ENCODE data around the gene GTF2H2.
"Not testable (repeated sequence)": the region's sequence is repeated elsewhere in the genome, so short reads cannot be mapped to it uniquely, and the experiment has no call there.

The GTF2H2 gene

GRCh38 chr5:71031046-71031776, 36.3 kb downstream of the GTF2H2 start:
- H3K4me1 Mint-ChIP-seq, DNase-seq, H3K9me3 Mint-ChIP-seq, ATAC-seq, H3K27ac Mint-ChIP-seq, H3K27me3 Mint-ChIP-seq, H3K4me3 Mint-ChIP-seq: not testable (repeated sequence)

- DNase-seq, H3K27me3 Mint-ChIP-seq, H3K4me3 Mint-ChIP-seq, H3K27ac Mint-ChIP-seq, H3K9me3 Mint-ChIP-seq, H3K4me1 Mint-ChIP-seq, ATAC-seq: not testable (repeated sequence)
Measured at GRCh38 chr5:71025289-71025953, 42.1 kb downstream of the GTF2H2 start, which contains the start of gene NAIP. Gene NAIP, minus strand, starts transcription at chr5:71025339. Its CDS starts 12,424 bp downstream, at chr5:71012915.

GRCh38 chr5:71020643-71021042, 46.8 kb downstream of the GTF2H2 start:
- H3K27me3 Mint-ChIP-seq, DNase-seq, ATAC-seq, H3K4me1 Mint-ChIP-seq, H3K4me3 Mint-ChIP-seq, H3K9me3 Mint-ChIP-seq, H3K27ac Mint-ChIP-seq: not testable (repeated sequence)

- not testable (repeated sequence) for H3K27ac Mint-ChIP-seq, DNase-seq, H3K4me1 Mint-ChIP-seq, H3K4me3 Mint-ChIP-seq, H3K27me3 Mint-ChIP-seq, ATAC-seq, H3K9me3 Mint-ChIP-seq
Measured at GRCh38 chr5:71018376-71019005, 49.0 kb downstream of the GTF2H2 start.

GRCh38 chr5:71014176-71014575, 53.3 kb downstream of the GTF2H2 start:
- Mint-ChIP-seq H3K4me3 (no peak overlapping the region), H3K27ac (no peak overlapping the region), H3K4me1 (no peaks in the 10 kb centered on the region), H3K27me3 (no peaks in the 10 kb centered on the region), H3K9me3 (no peaks in the 10 kb centered on the region)
- ATAC-seq (no peak), DNase-seq (no peak)

GRCh38 chr5:71013575-71013974, 53.9 kb downstream of the GTF2H2 start:
- H3K27me3 Mint-ChIP-seq: no peaks in the 10 kb centered on the region
- no peaks in the 10 kb centered on the region for H3K4me1 Mint-ChIP-seq
- no peaks in the 10 kb centered on the region for H3K9me3 Mint-ChIP-seq
- DNase-seq (no peak), ATAC-seq (no peak)
- no peak overlapping the region for H3K4me3 Mint-ChIP-seq
- no peak overlapping the region for H3K27ac Mint-ChIP-seq

GRCh38 chr5:71011194-71011792, 56.2 kb downstream of the GTF2H2 start:
- Mint-ChIP-seq H3K27me3 (no peaks in the 10 kb centered on the region), H3K27ac (no peak overlapping the region), H3K9me3 (no peaks in the 10 kb centered on the region), H3K4me1 (no peaks in the 10 kb centered on the region), H3K4me3 (no peak overlapping the region)
- DNase-seq (no peak), ATAC-seq (no peak)

GRCh38 chr5:71006983-71007382, 60.5 kb downstream of the GTF2H2 start:
- not testable (repeated sequence) for DNase-seq, H3K4me1 Mint-ChIP-seq, H3K27me3 Mint-ChIP-seq, H3K27ac Mint-ChIP-seq, H3K4me3 Mint-ChIP-seq, ATAC-seq, H3K9me3 Mint-ChIP-seq

Measured in stimulated activated naive CD8-positive, alpha-beta T cell treated with anti-CD3 and anti-CD28 coated beads, Interleukin-15, amount 100 ng/mL, for 72 hours (primary cell).